HG03025 (cell line): ENCODE results near the gene CEACAM6.

Experiments
- ATAC-seq: cut with Tn5 transposase; IDR thresholded peaks from one replicate; pipeline ENCODE4 v1.9.1; 2021; ENCODE audit warnings: mild to moderate bottlenecking, moderate library complexity; ENCODE audit not compliant: unreplicated experiment, low FRiP score

Gene CEACAM6

GRCh38 chr19:41795031-41795461 is 39.7 kb downstream of the CEACAM6 start:
- no peak for ATAC-seq

DNA sequence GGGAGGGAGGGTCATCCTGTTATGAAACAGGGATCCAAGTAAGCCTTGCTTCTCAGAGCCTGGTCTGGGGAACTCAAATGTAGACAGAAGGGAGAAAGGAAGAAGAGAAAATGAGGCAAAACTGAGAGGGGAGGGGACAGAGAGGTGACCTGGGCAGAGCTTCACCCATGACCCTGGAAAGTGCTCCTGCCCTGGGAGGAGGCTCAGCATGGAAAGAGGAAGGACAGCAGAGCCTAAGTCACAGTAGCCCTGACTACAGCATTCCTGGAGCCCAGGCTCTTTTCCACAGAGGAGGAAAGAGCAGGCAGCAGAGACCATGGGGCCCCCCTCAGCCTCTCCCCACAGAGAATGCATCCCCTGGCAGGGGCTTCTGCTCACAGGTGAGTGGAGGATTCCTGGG is 41.0 kb downstream of the CEACAM6 start, which contains the start of gene CEACAM3:
Gene CEACAM3 (plus strand): TSS at position 226 of the 400 bp plus-strand sequence. CDS start 91 bp downstream, at position 317.
- ATAC-seq, result no peak

DNA sequence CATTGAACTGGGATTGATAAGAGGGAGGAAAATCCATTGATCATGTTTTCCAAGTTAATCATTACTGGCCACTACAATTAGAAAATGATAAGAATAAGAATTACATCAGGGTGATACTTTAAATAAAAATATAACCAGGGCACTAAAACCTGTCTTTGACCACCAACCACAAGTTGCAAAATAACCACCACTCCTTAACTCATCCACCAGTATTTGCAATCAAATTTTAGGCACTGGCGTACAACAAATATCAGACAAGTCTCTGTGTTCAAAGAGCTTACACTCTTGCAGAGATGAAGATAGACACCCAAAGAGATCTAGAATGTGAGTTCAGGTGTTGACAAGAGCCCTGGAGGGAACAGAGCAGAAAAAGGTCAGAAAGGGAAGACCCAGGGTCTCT is 41.6 kb downstream of the CEACAM6 start:
- no peak for ATAC-seq

- no peak for ATAC-seq
Observed at GRCh38 chr19:41799444-41800000, 44.2 kb downstream of the CEACAM6 start.

DNA sequence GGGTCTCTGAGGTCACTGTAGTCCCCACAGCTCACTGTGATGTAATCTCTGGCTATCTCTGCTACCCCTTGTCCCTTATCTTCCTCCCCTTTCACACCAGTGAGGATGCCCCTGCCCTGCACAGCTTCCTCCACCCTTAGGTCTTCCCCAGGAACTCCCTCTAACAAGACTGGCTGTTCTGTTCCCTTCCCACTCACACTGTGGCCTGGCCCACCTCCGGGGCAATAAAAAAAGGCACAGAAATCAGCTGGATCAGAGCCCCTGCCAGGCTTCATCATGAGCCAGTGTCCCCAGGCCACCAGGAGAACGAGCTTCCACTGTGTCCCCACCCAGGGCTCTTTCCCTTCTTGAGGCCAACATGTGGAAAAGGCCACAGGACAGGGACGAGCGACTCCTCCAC is 45.7 kb downstream of the CEACAM6 start:
- no peak for ATAC-seq

- ATAC-seq, result no peak
Observed at GRCh38 chr19:41801792-41802211, 46.5 kb downstream of the CEACAM6 start.

- no peak for ATAC-seq
Observed at GRCh38 chr19:41802770-41803169, 47.4 kb downstream of the CEACAM6 start.

DNA sequence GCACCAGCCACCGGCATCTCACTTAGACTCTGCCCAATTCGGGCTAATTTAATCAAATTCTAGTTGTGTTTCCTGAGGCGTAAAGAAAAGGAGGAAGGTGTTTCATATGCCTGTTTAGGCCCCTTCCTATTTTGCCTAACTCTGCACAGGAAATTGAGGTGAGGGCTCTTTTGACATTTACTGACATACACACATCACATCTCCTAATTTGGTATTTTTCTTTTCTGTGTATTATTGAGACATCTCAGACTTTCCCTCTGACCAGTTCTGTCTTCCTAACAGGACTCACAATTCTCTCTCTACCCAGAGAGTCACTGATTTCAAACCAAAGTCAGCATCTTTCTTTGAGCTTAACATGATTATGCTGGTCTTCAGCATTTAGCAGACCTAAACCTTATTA is 49.0 kb downstream of the CEACAM6 start:
- ATAC-seq, result no peak

GRCh38 chr19:41807176-41807575 is 51.8 kb downstream of the CEACAM6 start:
- no peak for ATAC-seq

DNA sequence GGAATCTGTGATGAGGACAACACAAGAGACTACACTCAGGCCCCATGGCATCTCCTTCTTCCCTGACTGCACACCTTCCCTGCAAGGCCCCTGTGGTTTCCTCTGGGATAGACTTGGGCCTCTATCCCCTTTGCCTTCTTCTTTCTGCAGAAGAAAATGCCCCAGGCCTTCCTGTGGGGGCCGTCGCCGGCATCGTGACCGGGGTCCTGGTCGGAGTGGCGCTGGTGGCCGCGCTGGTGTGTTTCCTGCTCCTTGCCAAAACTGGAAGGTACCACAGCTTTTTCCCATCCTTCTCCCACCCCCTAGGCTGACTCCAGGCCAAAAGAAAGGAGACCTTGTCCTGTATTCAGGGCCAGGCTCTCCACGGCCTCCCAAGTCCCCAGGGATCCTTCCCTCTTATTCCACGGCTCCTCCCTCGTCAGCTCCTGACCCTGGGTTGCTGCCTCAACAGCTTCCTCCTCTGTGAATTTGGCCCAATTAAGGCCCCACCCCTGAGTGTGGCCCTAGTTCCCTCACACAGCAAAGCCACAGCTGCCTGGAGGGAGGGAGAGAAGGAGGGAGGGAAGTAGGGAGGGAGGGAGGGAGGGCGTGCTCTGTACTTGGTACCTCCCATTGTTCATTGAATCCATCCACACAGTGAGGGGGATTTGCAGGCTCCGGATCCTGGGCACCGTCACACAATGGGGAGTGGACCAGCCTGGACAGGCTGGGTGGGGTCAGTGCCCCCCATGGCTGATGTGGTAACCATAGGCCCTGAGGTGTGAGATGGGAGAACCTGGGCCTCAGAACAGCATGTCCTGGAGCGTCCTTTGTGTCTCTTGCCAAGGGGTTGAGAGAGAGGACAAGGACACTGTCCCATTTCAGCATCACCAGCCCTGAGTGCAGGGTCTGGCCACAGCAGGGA is 53.6 kb downstream of the CEACAM6 start:
- no peak for ATAC-seq

GRCh38 chr19:41810301-41810700 is 55.0 kb downstream of the CEACAM6 start:
- ATAC-seq, result no peak

GRCh38 chr19:41811036-41811435 is 55.7 kb downstream of the CEACAM6 start:
- no peak for ATAC-seq

DNA sequence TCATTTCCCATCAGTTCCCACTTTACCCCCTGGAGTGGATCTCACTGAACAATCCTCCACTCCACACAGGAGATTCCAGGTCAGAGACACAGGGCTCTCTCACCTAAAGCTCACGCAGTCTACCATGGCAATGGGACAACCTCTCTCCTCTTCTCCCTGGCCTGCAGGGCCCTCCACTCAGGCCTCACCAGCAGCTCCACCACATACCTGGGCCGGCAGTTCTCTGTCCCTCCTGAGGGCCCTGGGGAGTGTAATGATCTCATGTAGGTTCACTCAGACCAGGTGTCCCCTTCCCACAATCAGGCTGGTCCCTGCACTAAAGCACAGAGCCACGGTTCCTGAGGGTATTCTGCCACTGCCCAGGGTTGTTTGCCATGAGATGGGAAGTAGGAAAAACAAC is 56.7 kb downstream of the CEACAM6 start:
- no peak for ATAC-seq

- ATAC-seq, result no peak
Observed at GRCh38 chr19:41813911-41814310, 58.6 kb downstream of the CEACAM6 start.

DNA sequence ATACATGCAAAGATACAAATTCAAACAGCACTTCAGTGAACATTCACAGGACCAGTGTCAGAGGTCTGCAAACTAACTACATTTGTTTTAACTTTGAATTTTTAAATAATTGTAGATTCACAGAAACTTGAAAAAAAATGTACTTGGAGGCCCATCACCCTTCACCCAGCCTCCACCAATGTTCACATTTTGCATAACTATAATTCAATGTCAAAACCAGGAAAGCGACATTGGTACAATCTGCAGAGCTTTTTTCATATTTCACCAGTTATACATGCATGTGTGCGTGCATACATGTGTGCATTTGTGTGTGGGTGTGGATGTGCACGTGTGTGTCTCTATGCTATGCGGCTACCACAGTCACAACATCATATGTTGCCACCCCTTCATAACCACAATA is 60.0 kb downstream of the CEACAM6 start:
- no peak for ATAC-seq

DNA sequence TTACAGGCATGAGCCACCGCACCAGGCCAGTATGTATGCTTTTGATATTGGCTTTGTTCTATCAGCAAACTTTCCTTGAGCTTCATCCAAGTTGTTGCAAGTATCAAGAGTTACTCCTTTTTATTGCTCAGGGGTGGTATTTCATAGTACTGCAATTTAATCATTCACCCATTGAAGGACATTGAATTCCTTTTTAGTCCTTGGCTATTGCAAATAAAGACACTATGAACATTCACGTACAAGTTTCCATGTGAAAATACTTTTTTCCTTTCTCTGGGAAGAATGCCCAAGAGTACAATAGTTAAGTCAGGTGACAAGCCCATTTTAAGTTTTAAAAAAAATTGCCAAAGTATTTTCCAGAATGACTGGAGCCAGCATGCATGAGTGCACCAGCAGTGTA is 61.4 kb downstream of the CEACAM6 start:
- no peak for ATAC-seq

- ATAC-seq, result no peak
Observed at GRCh38 chr19:41821003-41821735, 65.8 kb downstream of the CEACAM6 start.
